LHCN-M2 (cell line): ENCODE data around the gene TMEM17. TPM values are rescaled to one million over a fixed set of nuclear protein-coding genes. Genes with fewer than 3 reads are reported as not detected.
A peak's percentile ranks its signal among the peaks of the same experiment; 100 is the strongest.

ENCODE experiments used
- DNase-seq: peaks from one replicate; pipeline ENCODE4 v3.0.0-alpha.2; 2012; ENCODE audit warnings: low read depth
- total RNA-seq: library from RNA; depleted of rRNA; stranded (reverse); fragments of >200 nt; gene quantifications from 2 replicates; pipeline ENCODE4 v1.2.3, GENCODE V29; 2014

The TMEM17 gene
- total RNA-seq, 1 experiment from 2014 or later, result 2.5 TPM

- peak; percentile 26 for DNase-seq
Observed at GRCh38 chr2:62473246-62473827, 32.7 kb downstream of the TMEM17 start.

GRCh38 chr2:62472312-62472711 is 33.7 kb downstream of the TMEM17 start:
- DNase-seq, result no peak

GRCh38 chr2:62471816-62472215 is 34.2 kb downstream of the TMEM17 start:
- no peak for DNase-seq

- no peak for DNase-seq
Observed at GRCh38 chr2:62471404-62471803, 34.6 kb downstream of the TMEM17 start.

- DNase-seq, result no peak
Observed at GRCh38 chr2:62469548-62469947, 36.4 kb downstream of the TMEM17 start.

GRCh38 chr2:62469114-62469513 is 36.9 kb downstream of the TMEM17 start:
- no peak for DNase-seq

GRCh38 chr2:62467475-62468321 is 38.3 kb downstream of the TMEM17 start:
- peak; percentile 84 for DNase-seq

GRCh38 chr2:62467100-62467474 is 38.9 kb downstream of the TMEM17 start:
- DNase-seq, result no peak

GRCh38 chr2:62466503-62466854 is 39.5 kb downstream of the TMEM17 start:
- DNase-seq, result no peak

GRCh38 chr2:62465741-62466502 is 40.1 kb downstream of the TMEM17 start:
- no peak for DNase-seq

GRCh38 chr2:62465039-62465740 is 40.8 kb downstream of the TMEM17 start:
- no peak for DNase-seq

- no peak for DNase-seq
Observed at GRCh38 chr2:62464221-62465007, 41.6 kb downstream of the TMEM17 start.

GRCh38 chr2:62462211-62462610 is 43.8 kb downstream of the TMEM17 start:
- no peak for DNase-seq

- peak; percentile 77 for DNase-seq
Observed at GRCh38 chr2:62461707-62462106, 44.3 kb downstream of the TMEM17 start.

GRCh38 chr2:62461017-62461553 is 44.9 kb downstream of the TMEM17 start:
- DNase-seq, result no peak

- DNase-seq, result no peak
Observed at GRCh38 chr2:62460175-62460574, 45.8 kb downstream of the TMEM17 start.

GRCh38 chr2:62459672-62460071 is 46.3 kb downstream of the TMEM17 start:
- no peak for DNase-seq

GRCh38 chr2:62459106-62459505 is 46.9 kb downstream of the TMEM17 start:
- DNase-seq, result no peak

GRCh38 chr2:62458671-62459081 is 47.3 kb downstream of the TMEM17 start:
- no peak for DNase-seq

- no peak for DNase-seq
Observed at GRCh38 chr2:62458206-62458641, 47.8 kb downstream of the TMEM17 start.

GRCh38 chr2:62457556-62457955 is 48.4 kb downstream of the TMEM17 start:
- DNase-seq, result no peak
